Skin epidermis (tissue), 12 donors: Measurements from ENCODE around the gene ADGRV1.
"Not testable (repeated sequence)": the region's sequence is repeated elsewhere in the genome, so short reads cannot be mapped to it uniquely, and the experiment has no call there.

Source experiments
- H3K27ac ChIP-seq, 21 experiments: fragments of 200-600 bp; sonication (generic) in 11 of 21; one replicate each; pipeline ENCODE4 v1.5.0; 2020; ENCODE audit warnings: mild to moderate bottlenecking in 3 of 21, inconsistent platforms in 2 of 21, moderate library complexity in 2 of 21
- H3K4me3 ChIP-seq, 7 experiments: fragments of 200-600 bp; sonication (generic) in 2 of 7; one replicate each; pipeline ENCODE4 v1.5.0; 2020; ENCODE audit warnings: inconsistent platforms in 2 of 7, mild to moderate bottlenecking in 2 of 7, moderate library complexity in 1 of 7

The ADGRV1 gene

GRCh38 chr5:90792725-90793124 is 234.1 kb downstream of the ADGRV1 start:
- no peak overlapping the region for H3K4me3 ChIP-seq
- no peak overlapping the region for H3K27ac ChIP-seq

- Histone ChIP-seq H3K27ac (no peak overlapping the region), H3K4me3 (no peak overlapping the region)
Observed at GRCh38 chr5:90793183-90793582, 234.6 kb downstream of the ADGRV1 start.

- not testable (repeated sequence) for H3K27ac ChIP-seq, H3K4me3 ChIP-seq
Observed at GRCh38 chr5:90796919-90797318, 238.3 kb downstream of the ADGRV1 start.

- H3K27ac ChIP-seq, H3K4me3 ChIP-seq: not testable (repeated sequence)
Observed at GRCh38 chr5:90800082-90800481, 241.5 kb downstream of the ADGRV1 start.

- not testable (repeated sequence) for H3K27ac ChIP-seq, H3K4me3 ChIP-seq
Observed at GRCh38 chr5:90800515-90800914, 241.9 kb downstream of the ADGRV1 start.

- H3K27ac ChIP-seq, result no peak overlapping the region
- no peak overlapping the region for H3K4me3 ChIP-seq
Observed at GRCh38 chr5:90802474-90803317, 244.1 kb downstream of the ADGRV1 start.

- Histone ChIP-seq H3K4me3 (no peak overlapping the region), H3K27ac (no peak overlapping the region)
Observed at GRCh38 chr5:90803381-90803780, 244.8 kb downstream of the ADGRV1 start.

GRCh38 chr5:90803876-90804275 is 245.3 kb downstream of the ADGRV1 start:
- H3K27ac ChIP-seq, result no peak overlapping the region
- no peak overlapping the region for H3K4me3 ChIP-seq

GRCh38 chr5:90807496-90807895 is 248.9 kb downstream of the ADGRV1 start:
- no peak overlapping the region for H3K27ac ChIP-seq

GRCh38 chr5:90809311-90810056 is 250.9 kb downstream of the ADGRV1 start:
- no peak overlapping the region for H3K4me3 ChIP-seq
- H3K27ac ChIP-seq, result no peak overlapping the region

More at GRCh38 chr5:90807496-90807895, 248.9 kb downstream of the ADGRV1 start:
- no peak overlapping the region for H3K4me3 ChIP-seq

GRCh38 chr5:90810211-90810610 is 251.6 kb downstream of the ADGRV1 start:
- H3K27ac ChIP-seq, result no peak overlapping the region
- H3K4me3 ChIP-seq, result no peak overlapping the region

- Histone ChIP-seq H3K4me3 (no peak overlapping the region), H3K27ac (no peak overlapping the region)
Observed at GRCh38 chr5:90813392-90813791, 254.8 kb downstream of the ADGRV1 start.

- not testable (repeated sequence) for H3K27ac ChIP-seq, H3K4me3 ChIP-seq
Observed at GRCh38 chr5:90822062-90822461, 263.5 kb downstream of the ADGRV1 start.

- no peak overlapping the region for H3K4me3 ChIP-seq
- H3K27ac ChIP-seq, result no peak overlapping the region
Observed at GRCh38 chr5:90824436-90824835, 265.8 kb downstream of the ADGRV1 start.

GRCh38 chr5:90830058-90830457 is 271.5 kb downstream of the ADGRV1 start:
- H3K27ac ChIP-seq, result no peak overlapping the region

GRCh38 chr5:90833753-90834152 is 275.2 kb downstream of the ADGRV1 start:
- Histone ChIP-seq H3K27ac (no peak overlapping the region), H3K4me3 (no peak overlapping the region)

More at GRCh38 chr5:90830058-90830457, 271.5 kb downstream of the ADGRV1 start:
- H3K4me3 ChIP-seq, result no peak overlapping the region

GRCh38 chr5:90834711-90835110 is 276.1 kb downstream of the ADGRV1 start:
- no peak overlapping the region for H3K27ac ChIP-seq
- no peak overlapping the region for H3K4me3 ChIP-seq

GRCh38 chr5:90843443-90843842 is 284.8 kb downstream of the ADGRV1 start:
- no peak overlapping the region for H3K27ac ChIP-seq
- no peak overlapping the region for H3K4me3 ChIP-seq

- Histone ChIP-seq H3K27ac (no peak overlapping the region), H3K4me3 (no peak overlapping the region)
Observed at GRCh38 chr5:90844931-90845330, 286.3 kb downstream of the ADGRV1 start.

- H3K4me3 ChIP-seq, result no peak overlapping the region
- H3K27ac ChIP-seq, result no peak overlapping the region
Observed at GRCh38 chr5:90845723-90846554, 287.3 kb downstream of the ADGRV1 start.
